Uterus (tissue), 4 donors: ENCODE results near the gene TAF11L3. TPM values are rescaled to one million over a fixed set of nuclear protein-coding genes. Genes with fewer than 3 reads are reported as not detected.
A peak's percentile ranks its signal among the peaks of the same experiment; 100 is the strongest.
"Not testable (repeated sequence)": the region's sequence is repeated elsewhere in the genome, so short reads cannot be mapped to it uniquely, and the experiment has no call there.

Experiments
- DNase-seq, 2 donors: peaks; one replicate each; pipeline ENCODE4 v3.0.0-alpha.2; 2019 to 2020
- H3K27ac ChIP-seq, 2 donors: fragments of 200-600 bp; sonication (generic); 1 replicate in 1 of 2; 2 replicates in 1 of 2; pipeline ENCODE4 v1.5.1; 2016 to 2018
- H3K27me3 ChIP-seq, 2 donors: fragments of 200-600 bp; sonication (generic); one replicate each; pipeline ENCODE4 v1.5.1; 2018 to 2019; ENCODE audit warnings: control low read depth in 1 of 2
- H3K36me3 ChIP-seq, 2 donors: fragments of 200-600 bp; sonication (generic); one replicate each; pipeline ENCODE4 v1.5.1; 2019; ENCODE audit warnings: control low read depth in 1 of 2
- H3K4me1 ChIP-seq, 2 donors: fragments of 200-600 bp; sonication (generic); one replicate each; pipeline ENCODE4 v1.5.1; 2018 to 2019; ENCODE audit warnings: control low read depth in 1 of 2
- H3K4me3 ChIP-seq, 2 donors: fragments of 200-600 bp; sonication (generic); 1 replicate in 1 of 2; 2 replicates in 1 of 2; pipeline ENCODE4 v1.5.1; 2018 to 2019; ENCODE audit warnings: mild to moderate bottlenecking in 1 of 2
- H3K9me3 ChIP-seq, 2 donors: fragments of 200-600 bp; sonication (generic); one replicate each; pipeline ENCODE4 v1.5.1; 2019; ENCODE audit warnings: control low read depth in 1 of 2
- intact Hi-C: fragments of 100-400 bp; cut with DNase I; formaldehyde crosslinking; loops from one replicate; pipeline ENCODE4 v1.15.1; 2023; ENCODE audit warnings: low total_unique reads
- small RNA-seq: library from RNA; depleted of rRNA; stranded (forward); fragments of <200 nt; gene quantifications from one replicate; pipeline ENCODE3, GENCODE V24; 2016
- total RNA-seq, 4 donors: library from RNA; depleted of rRNA in 3 of 4; stranded (reverse); fragments of >200 nt in 3 of 4; gene quantifications; one replicate each; pipeline versions ENCODE4 v1.1.0 to v1.2.4, GENCODE V29; 2014 to 2023
- donor health status: DM: yes; HTN: yes; CAD: no.

TAF11L3 gene
- total RNA-seq, 4 donors from 2014 or later: not detected

DNA sequence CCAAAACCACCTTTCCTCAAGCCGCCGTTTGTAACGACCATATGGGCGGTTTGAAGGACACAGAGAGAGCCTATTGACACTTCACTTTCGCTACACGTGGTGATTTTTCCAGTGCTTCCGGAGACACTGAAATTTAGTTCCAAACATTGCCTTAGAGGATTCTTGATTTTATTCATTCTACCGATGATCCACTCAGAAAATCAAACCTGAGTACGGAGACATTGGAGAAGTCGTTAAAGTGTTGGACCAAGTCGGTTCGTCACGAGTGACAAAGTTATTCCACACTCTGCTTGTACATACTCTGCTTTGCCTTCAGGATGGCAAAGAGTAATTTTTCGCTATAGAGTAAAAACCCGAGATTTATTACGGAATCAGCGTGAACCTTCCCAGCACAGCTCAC lies 8.3 kb downstream of the TAF11L3 start:
- H3K9me3 ChIP-seq, intact Hi-C loops, H3K27ac ChIP-seq, H3K4me3 ChIP-seq, H3K36me3 ChIP-seq, H3K4me1 ChIP-seq, H3K27me3 ChIP-seq: not testable (repeated sequence)
- peak in 1 of 2 donors; percentile 32 for DNase-seq

DNA sequence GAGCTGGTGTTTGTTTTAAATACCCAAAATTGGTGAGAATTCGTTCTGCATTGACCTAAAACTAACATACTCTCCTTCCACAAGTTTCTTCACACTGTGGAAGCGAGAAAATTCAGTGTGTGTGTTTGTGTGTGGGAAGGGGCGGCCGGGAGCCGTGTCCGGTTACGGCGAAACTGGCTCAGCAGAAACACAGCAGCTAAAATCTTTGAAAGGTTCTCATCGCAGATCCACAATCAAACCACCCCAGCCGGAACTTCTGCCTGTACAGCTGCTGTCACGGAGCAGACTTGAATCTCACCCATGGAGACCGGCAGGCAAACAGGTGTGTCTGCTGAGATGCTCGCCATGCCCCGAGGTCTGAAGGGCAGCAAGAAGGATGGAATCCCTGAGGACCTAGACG lies 10.2 kb downstream of the TAF11L3 start, which contains the start of gene TAF11L6:
TAF11L6 (plus strand) TSS at position 301 of the 400 bp plus-strand sequence.
- DNase-seq, intact Hi-C loops, H3K4me3 ChIP-seq, H3K9me3 ChIP-seq, H3K27me3 ChIP-seq, H3K27ac ChIP-seq, H3K36me3 ChIP-seq, H3K4me1 ChIP-seq: not testable (repeated sequence)

Small RNAs within 50 kb of the gene (small RNA-seq; reads per million reads assigned to genes)
- gene AC106774.3: not detected

Other genes starting within 250 kb of the TAF11L3 start
- gene TAF11L2, start 20.1 kb upstream of the TAF11L3 start, total RNA-seq: not detected
- gene TAF11L4, start 3.4 kb downstream of the TAF11L3 start, total RNA-seq: not detected
- not detected for gene TAF11L5, start 6.9 kb downstream of the TAF11L3 start, total RNA-seq
- gene TAF11L6, start 10.3 kb downstream of the TAF11L3 start, total RNA-seq: not detected
- not detected for gene TAF11L7, start 67.4 kb downstream of the TAF11L3 start, total RNA-seq
- gene TAF11L8, start 72.6 kb downstream of the TAF11L3 start, total RNA-seq: not detected
- gene TAF11L9, start 76.0 kb downstream of the TAF11L3 start, total RNA-seq: not detected
- not detected for gene TAF11L10, start 79.5 kb downstream of the TAF11L3 start, total RNA-seq
- gene TAF11L11, start 85.8 kb downstream of the TAF11L3 start, total RNA-seq: not detected
- gene TAF11L12, start 92.0 kb downstream of the TAF11L3 start, total RNA-seq: not detected
- not detected for gene TAF11L13, start 113.7 kb downstream of the TAF11L3 start, total RNA-seq
- not detected for gene TAF11L14, start 116.1 kb downstream of the TAF11L3 start, total RNA-seq